Stimulated activated CD4-positive, alpha-beta T cell treated with anti-CD3 and anti-CD28 coated beads, Interleukin-12 subunit alpha, Interleukin-12 subunit beta, amount 100 ng/mL, for 48 hours (primary cell): Measurements from ENCODE around the gene SLC23A2.
A peak's percentile ranks its signal among the peaks of the same experiment; 100 is the strongest.

Experiments
- DNase-seq, 3 donors: peaks; one replicate each; pipeline ENCODE4 v3.0.0-alpha.2; 2020; ENCODE audit warnings: low read depth in 2 of 3, low spot score in 1 of 3

The SLC23A2 gene

GRCh38 chr20:4967752-4968477 lies 33.4 kb downstream of the SLC23A2 start:
- no peak for DNase-seq

- no peak for DNase-seq
Measured at GRCh38 chr20:4966826-4967751, 34.2 kb downstream of the SLC23A2 start.

GRCh38 chr20:4962241-4962855 lies 39.0 kb downstream of the SLC23A2 start:
- DNase-seq, result peak in 2 of 3 donors; percentile 7 to 8

- DNase-seq, result no peak
Measured at GRCh38 chr20:4961746-4962145, 39.6 kb downstream of the SLC23A2 start.

- DNase-seq, result no peak
Measured at GRCh38 chr20:4959592-4959991, 41.7 kb downstream of the SLC23A2 start.

- no peak for DNase-seq
Measured at GRCh38 chr20:4957939-4958362, 43.4 kb downstream of the SLC23A2 start.

- no peak for DNase-seq
Measured at GRCh38 chr20:4957187-4957586, 44.1 kb downstream of the SLC23A2 start.

- peak in 1 of 3 donors; percentile 40 for DNase-seq
Measured at GRCh38 chr20:4956200-4956810, 45.0 kb downstream of the SLC23A2 start.

GRCh38 chr20:4953881-4954280 lies 47.4 kb downstream of the SLC23A2 start:
- no peak for DNase-seq

- DNase-seq, result no peak
Measured at GRCh38 chr20:4952229-4952628, 49.1 kb downstream of the SLC23A2 start.

- no peak for DNase-seq
Measured at GRCh38 chr20:4951299-4951698, 50.0 kb downstream of the SLC23A2 start.

GRCh38 chr20:4950841-4951240 lies 50.5 kb downstream of the SLC23A2 start:
- DNase-seq, result no peak

GRCh38 chr20:4950437-4950836 lies 50.9 kb downstream of the SLC23A2 start:
- no peak for DNase-seq

GRCh38 chr20:4949833-4950178 lies 51.5 kb downstream of the SLC23A2 start:
- DNase-seq, result peak in 2 of 3 donors; percentile 7 to 8

- DNase-seq, result no peak
Measured at GRCh38 chr20:4947817-4948559, 53.3 kb downstream of the SLC23A2 start.

GRCh38 chr20:4946986-4947385 lies 54.3 kb downstream of the SLC23A2 start:
- DNase-seq, result peak in 1 of 3 donors; percentile 1

- no peak for DNase-seq
Measured at GRCh38 chr20:4946585-4946984, 54.7 kb downstream of the SLC23A2 start.

- DNase-seq, result no peak
Measured at GRCh38 chr20:4944518-4945313, 56.6 kb downstream of the SLC23A2 start.

GRCh38 chr20:4942331-4942730 lies 59.0 kb downstream of the SLC23A2 start:
- no peak for DNase-seq
